HepG2 (cell line): ENCODE data around the gene CAMK1D.

ENCODE experiments used
- KLF9 ChIP-seq: IDR thresholded peaks from 2 replicates; pipeline ENCODE4 v1.6.1; 2016; ENCODE audit warnings: low read depth
- SNAI1 ChIP-seq: sonication (generic); formaldehyde crosslinking; IDR thresholded peaks from 2 replicates; pipeline ENCODE4 v1.5.0; 2020; ENCODE audit warnings: mild to moderate bottlenecking, missing genetic modification reagents, borderline replicate concordance
- TF ChIP-seq, protein P1 (sequence below): sonication (generic); formaldehyde crosslinking; IDR thresholded peaks from 2 replicates; pipeline ENCODE4 v1.4.0; 2020; ENCODE audit warnings: missing genetic modification reagents, borderline replicate concordance
- TF ChIP-seq, protein P2 (sequence below): sonication (generic); formaldehyde crosslinking; IDR thresholded peaks from 2 replicates; pipeline ENCODE4 v1.5.0; 2020; ENCODE audit warnings: mild to moderate bottlenecking, missing genetic modification reagents, moderate library complexity

DNA sequence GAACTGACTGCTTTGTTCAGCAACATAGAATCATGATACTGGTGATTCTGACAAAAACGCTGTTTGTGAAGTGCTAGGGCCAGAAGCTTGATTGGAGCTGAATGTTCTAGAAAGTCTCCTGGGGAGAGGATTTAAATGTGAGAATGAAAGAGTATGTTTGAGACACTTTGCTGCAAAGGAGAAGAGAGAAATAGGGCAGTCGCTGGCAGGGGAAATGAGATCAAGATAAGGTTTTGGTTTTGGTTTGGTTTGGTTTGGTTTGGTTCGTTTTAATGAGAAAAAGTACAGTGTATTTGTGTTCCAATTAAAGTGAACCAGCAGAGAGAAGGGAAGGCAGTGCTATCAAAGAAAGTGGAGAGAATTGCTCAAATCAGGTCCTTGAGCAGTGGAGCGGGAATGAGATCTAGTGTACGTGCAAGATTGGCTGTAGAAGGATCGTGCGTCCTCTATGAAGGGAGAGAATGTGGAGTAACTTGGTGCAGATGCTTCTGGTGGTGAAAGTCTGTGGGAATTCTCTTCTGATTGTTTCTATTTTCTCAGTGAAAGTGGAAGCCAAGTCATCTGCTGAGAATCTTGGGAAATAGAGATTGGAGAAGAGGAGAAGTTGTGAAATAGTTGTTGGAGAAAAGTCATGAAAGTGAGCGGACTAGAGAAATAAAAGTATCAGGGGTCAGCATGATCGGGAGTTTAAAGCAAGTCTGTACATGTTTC, 381.6 kb downstream of the CAMK1D start:
- TF ChIP-seq, protein P1, sequence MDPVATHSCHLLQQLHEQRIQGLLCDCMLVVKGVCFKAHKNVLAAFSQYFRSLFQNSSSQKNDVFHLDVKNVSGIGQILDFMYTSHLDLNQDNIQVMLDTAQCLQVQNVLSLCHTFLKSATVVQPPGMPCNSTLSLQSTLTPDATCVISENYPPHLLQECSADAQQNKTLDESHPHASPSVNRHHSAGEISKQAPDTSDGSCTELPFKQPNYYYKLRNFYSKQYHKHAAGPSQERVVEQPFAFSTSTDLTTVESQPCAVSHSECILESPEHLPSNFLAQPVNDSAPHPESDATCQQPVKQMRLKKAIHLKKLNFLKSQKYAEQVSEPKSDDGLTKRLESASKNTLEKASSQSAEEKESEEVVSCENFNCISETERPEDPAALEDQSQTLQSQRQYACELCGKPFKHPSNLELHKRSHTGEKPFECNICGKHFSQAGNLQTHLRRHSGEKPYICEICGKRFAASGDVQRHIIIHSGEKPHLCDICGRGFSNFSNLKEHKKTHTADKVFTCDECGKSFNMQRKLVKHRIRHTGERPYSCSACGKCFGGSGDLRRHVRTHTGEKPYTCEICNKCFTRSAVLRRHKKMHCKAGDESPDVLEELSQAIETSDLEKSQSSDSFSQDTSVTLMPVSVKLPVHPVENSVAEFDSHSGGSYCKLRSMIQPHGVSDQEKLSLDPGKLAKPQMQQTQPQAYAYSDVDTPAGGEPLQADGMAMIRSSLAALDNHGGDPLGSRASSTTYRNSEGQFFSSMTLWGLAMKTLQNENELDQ (CRISPR knock-in tag), result no peak
- TF ChIP-seq, protein P2, sequence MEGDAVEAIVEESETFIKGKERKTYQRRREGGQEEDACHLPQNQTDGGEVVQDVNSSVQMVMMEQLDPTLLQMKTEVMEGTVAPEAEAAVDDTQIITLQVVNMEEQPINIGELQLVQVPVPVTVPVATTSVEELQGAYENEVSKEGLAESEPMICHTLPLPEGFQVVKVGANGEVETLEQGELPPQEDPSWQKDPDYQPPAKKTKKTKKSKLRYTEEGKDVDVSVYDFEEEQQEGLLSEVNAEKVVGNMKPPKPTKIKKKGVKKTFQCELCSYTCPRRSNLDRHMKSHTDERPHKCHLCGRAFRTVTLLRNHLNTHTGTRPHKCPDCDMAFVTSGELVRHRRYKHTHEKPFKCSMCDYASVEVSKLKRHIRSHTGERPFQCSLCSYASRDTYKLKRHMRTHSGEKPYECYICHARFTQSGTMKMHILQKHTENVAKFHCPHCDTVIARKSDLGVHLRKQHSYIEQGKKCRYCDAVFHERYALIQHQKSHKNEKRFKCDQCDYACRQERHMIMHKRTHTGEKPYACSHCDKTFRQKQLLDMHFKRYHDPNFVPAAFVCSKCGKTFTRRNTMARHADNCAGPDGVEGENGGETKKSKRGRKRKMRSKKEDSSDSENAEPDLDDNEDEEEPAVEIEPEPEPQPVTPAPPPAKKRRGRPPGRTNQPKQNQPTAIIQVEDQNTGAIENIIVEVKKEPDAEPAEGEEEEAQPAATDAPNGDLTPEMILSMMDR (CRISPR knock-in tag), result no peak
- TF ChIP-seq SNAI1, result no peak
- TF ChIP-seq KLF9 (CRISPR knock-in tag), result no peak
